ENCODE measurements around the gene HSPBP1.

HSPBP1 gene

GRCh38 chr19:55242517-55242916, 37.4 kb downstream of the HSPBP1 start:
- Histone ChIP-seq H3K4me1 (ENCODE audit: low read length) (no peaks in the 10 kb centered on the region), H3K36me3 (replicated peaks; ENCODE audit: insufficient read depth, low read length) (peaks cover 7% of the 10 kb centered on the region), H3K4me2 (ENCODE audit: low read depth, low read length) (no peak overlapping the region), H3K9me3 (replicated peaks; ENCODE audit: insufficient read depth, low read length) (no peaks in the 10 kb centered on the region), H3K79me2 (ENCODE audit: low read length) (peaks cover 79% of the 10 kb centered on the region), H3F3A (ENCODE audit: insufficient read depth, low read length) (peaks cover 4% of the 10 kb centered on the region; the same call in 1 of the 2 replicates), H3K27ac (ENCODE audit: low read length) (no peak overlapping the region), H3K27me3 (replicated peaks; ENCODE audit: insufficient read depth, low read length) (no peaks in the 10 kb centered on the region), H3K9me2 (replicated peaks; ENCODE audit: insufficient read depth, low read length) (no peaks in the 10 kb centered on the region), H3K9ac (ENCODE audit: low read length) (no peak overlapping the region), H2AFZ (ENCODE audit: low read length) (no peak overlapping the region), H4K20me1 (ENCODE audit: insufficient read depth, low read length) (peaks cover 13% of the 10 kb centered on the region), H3K4me3 (ENCODE audit: low read length) (no peak overlapping the region)
- no peak for DNase-seq
- TF ChIP-seq CTCF (IDR thresholded peaks at IDR 0.05; ENCODE audit: low read length) (no peak), EZH2 (optimal IDR thresholded peaks at IDR 0.05; ENCODE audit: low read depth, low read length) (no peak), EZH2phosphoT487 (IDR thresholded peaks at IDR 0.05; ENCODE audit: low read length) (no peak)

DNA sequence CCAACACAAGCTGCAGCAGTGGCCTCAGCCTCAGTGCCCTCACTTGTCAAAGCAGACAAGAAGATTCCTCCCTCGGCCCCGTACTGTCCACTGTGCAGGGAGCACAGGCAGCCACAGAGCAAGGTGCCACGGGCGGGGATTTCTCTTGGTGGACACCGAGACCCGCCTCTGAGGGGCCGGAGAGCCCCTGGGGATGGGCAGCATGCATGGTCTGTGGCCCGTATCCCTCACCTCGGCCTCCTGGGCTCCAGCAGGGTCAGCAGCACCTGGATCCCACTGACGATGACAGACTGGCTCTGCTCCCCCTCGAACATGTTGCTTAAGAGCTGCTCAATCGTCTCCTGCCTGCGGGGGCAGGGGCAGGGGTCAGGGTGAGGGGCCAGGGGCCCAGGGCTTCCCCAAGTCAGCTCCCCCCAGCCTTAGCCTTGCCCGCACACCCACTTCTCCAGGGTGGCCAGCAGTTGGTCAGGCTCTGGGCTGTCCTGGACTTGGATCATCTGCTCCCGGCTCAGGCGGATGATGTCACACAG, 37.9 kb downstream of the HSPBP1 start:
- DNase-seq, result no peak
- peaks cover 79% of the 10 kb centered on the region for H3K79me2 ChIP-seq (ENCODE audit: low read length)
- H3K27me3 ChIP-seq (replicated peaks; ENCODE audit: insufficient read depth, low read length), result no peaks in the 10 kb centered on the region
- no peaks in the 10 kb centered on the region for H3K9me2 ChIP-seq (replicated peaks; ENCODE audit: insufficient read depth, low read length)
- no peaks in the 10 kb centered on the region for H3K4me1 ChIP-seq (ENCODE audit: low read length)
- H4K20me1 ChIP-seq (ENCODE audit: insufficient read depth, low read length), result peaks cover 8% of the 10 kb centered on the region
- H3F3A ChIP-seq (ENCODE audit: insufficient read depth, low read length), result peaks cover 4% of the 10 kb centered on the region; the same call in 1 of the 2 replicates
- no peak overlapping the region for H2AFZ ChIP-seq (ENCODE audit: low read length)
- TF ChIP-seq CTCF (IDR thresholded peaks at IDR 0.05; ENCODE audit: low read length) (no peak), EZH2 (optimal IDR thresholded peaks at IDR 0.05; ENCODE audit: low read depth, low read length) (no peak), EZH2phosphoT487 (IDR thresholded peaks at IDR 0.05; ENCODE audit: low read length) (no peak)
- no peaks in the 10 kb centered on the region for H3K9me3 ChIP-seq (replicated peaks; ENCODE audit: insufficient read depth, low read length)
- no peak overlapping the region for H3K9ac ChIP-seq (ENCODE audit: low read length)
- H3K36me3 ChIP-seq (replicated peaks; ENCODE audit: insufficient read depth, low read length), result peaks cover 10% of the 10 kb centered on the region
- no peak overlapping the region for H3K4me2 ChIP-seq (ENCODE audit: low read depth, low read length)
- no peak overlapping the region for H3K27ac ChIP-seq (ENCODE audit: low read length)
- no peak overlapping the region for H3K4me3 ChIP-seq (ENCODE audit: low read length)

- no peak overlapping the region for H3K9ac ChIP-seq (ENCODE audit: low read length)
- H3K4me2 ChIP-seq (ENCODE audit: low read depth, low read length), result no peak overlapping the region
- peaks cover 14% of the 10 kb centered on the region for H3K36me3 ChIP-seq (replicated peaks; ENCODE audit: insufficient read depth, low read length)
- H3K9me3 ChIP-seq (replicated peaks; ENCODE audit: insufficient read depth, low read length), result no peaks in the 10 kb centered on the region
- no peaks in the 10 kb centered on the region for H3K27me3 ChIP-seq (replicated peaks; ENCODE audit: insufficient read depth, low read length)
- H4K20me1 ChIP-seq (ENCODE audit: insufficient read depth, low read length), result 0 out of 2 replicates have a peak, but pooled peaks cover 2% of the 10 kb centered on the region
- no peak for DNase-seq
- H3K79me2 ChIP-seq (ENCODE audit: low read length), result peaks cover 72% of the 10 kb centered on the region
- H3F3A ChIP-seq (ENCODE audit: insufficient read depth, low read length), result peaks cover 4% of the 10 kb centered on the region; the same call in 1 of the 2 replicates
- H3K27ac ChIP-seq (ENCODE audit: low read length), result no peak overlapping the region
- H3K4me1 ChIP-seq (ENCODE audit: low read length), result no peaks in the 10 kb centered on the region
- H3K9me2 ChIP-seq (replicated peaks; ENCODE audit: insufficient read depth, low read length), result no peaks in the 10 kb centered on the region
- TF ChIP-seq CTCF (IDR thresholded peaks at IDR 0.05; ENCODE audit: low read length) (no peak), EZH2phosphoT487 (IDR thresholded peaks at IDR 0.05; ENCODE audit: low read length) (no peak), EZH2 (optimal IDR thresholded peaks at IDR 0.05; ENCODE audit: low read depth, low read length) (no peak)
- no peak overlapping the region for H3K4me3 ChIP-seq (ENCODE audit: low read length)
- H2AFZ ChIP-seq (ENCODE audit: low read length), result no peak overlapping the region
These were observed 38.6 kb downstream of the HSPBP1 start for GRCh38 chr19:55241143-55241934.

Data from MM.1S (cell line).